ENCODE results near the gene GDF3. TPM values are rescaled to one million over a fixed set of nuclear protein-coding genes. Genes with fewer than 3 reads are reported as not detected.

GDF3 gene
- total and polyA plus RNA-seq, 2 of the 13 experiments (the other 11 are each of a cell fraction or from before 2014, with no cell fraction given) = not detected

DNA sequence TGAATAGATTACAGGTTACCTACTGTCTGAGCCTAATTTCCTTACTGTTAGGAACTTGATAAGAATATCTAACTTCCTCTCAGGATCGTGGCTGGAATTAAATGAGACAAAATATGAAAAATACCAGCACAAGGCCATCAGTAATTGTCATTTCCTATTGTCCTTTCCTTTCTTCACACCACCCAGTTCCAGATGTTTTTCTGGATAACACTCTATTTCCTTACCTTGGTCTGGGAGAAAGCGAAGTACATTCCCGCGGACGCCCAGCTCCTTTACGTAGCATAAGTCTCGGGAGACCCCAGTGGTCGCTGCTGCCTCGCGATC, 376 bp downstream of the GDF3 start:
- in situ Hi-C loops (cut with HindIII; ENCODE audit: extremely low pct_ligation_motif_present, low pct_unique_long_range_greater_than_20kb) = no loop called here
- intact Hi-C loops (cut with micrococcal nuclease; ENCODE audit: unreplicated experiment) = no loop called here
- Histone ChIP-seq H4K20me1 (ENCODE audit: insufficient read depth, low read length) (no peaks in the 10 kb centered on the region), H3K79me2 (ENCODE audit: insufficient read depth, low read length) (no peaks in the 10 kb centered on the region), H3K36me3 (replicated peaks in 1 of 2; ENCODE audit: control insufficient read depth in 1 of 2, insufficient read depth in 2 of 2, low read length in 2 of 2) (no peaks in the 10 kb centered on the region), H3K9me3 (ENCODE audit: low read length) (no peaks in the 10 kb centered on the region), H2AFZ (ENCODE audit: low read length) (no peak overlapping the region), H3K4me3 (replicated peaks in 1 of 3; ENCODE audit: insufficient read depth in 1 of 3, low read depth in 2 of 3, low read length in 3 of 3) (no peak overlapping the region), H3K9ac (ENCODE audit: insufficient read depth, low read depth, low read length) (no peak overlapping the region), H3K4me1 (ENCODE audit: insufficient read depth, low read length) (no peaks in the 10 kb centered on the region), H3K27me3 (ENCODE audit: control insufficient read depth in 1 of 2, insufficient read depth in 2 of 2, low read length in 2 of 2) (0 out of 5 replicates have a peak, but pooled peaks cover 0 to under 1% of the 10 kb centered on the region in 2 experiments), H3K27ac (ENCODE audit: extremely low read length, insufficient read depth, low read length) (no peak overlapping the region), H3K4me2 (ENCODE audit: low read depth, low read length) (no peak overlapping the region)
- TF ChIP-seq, protein P1, sequence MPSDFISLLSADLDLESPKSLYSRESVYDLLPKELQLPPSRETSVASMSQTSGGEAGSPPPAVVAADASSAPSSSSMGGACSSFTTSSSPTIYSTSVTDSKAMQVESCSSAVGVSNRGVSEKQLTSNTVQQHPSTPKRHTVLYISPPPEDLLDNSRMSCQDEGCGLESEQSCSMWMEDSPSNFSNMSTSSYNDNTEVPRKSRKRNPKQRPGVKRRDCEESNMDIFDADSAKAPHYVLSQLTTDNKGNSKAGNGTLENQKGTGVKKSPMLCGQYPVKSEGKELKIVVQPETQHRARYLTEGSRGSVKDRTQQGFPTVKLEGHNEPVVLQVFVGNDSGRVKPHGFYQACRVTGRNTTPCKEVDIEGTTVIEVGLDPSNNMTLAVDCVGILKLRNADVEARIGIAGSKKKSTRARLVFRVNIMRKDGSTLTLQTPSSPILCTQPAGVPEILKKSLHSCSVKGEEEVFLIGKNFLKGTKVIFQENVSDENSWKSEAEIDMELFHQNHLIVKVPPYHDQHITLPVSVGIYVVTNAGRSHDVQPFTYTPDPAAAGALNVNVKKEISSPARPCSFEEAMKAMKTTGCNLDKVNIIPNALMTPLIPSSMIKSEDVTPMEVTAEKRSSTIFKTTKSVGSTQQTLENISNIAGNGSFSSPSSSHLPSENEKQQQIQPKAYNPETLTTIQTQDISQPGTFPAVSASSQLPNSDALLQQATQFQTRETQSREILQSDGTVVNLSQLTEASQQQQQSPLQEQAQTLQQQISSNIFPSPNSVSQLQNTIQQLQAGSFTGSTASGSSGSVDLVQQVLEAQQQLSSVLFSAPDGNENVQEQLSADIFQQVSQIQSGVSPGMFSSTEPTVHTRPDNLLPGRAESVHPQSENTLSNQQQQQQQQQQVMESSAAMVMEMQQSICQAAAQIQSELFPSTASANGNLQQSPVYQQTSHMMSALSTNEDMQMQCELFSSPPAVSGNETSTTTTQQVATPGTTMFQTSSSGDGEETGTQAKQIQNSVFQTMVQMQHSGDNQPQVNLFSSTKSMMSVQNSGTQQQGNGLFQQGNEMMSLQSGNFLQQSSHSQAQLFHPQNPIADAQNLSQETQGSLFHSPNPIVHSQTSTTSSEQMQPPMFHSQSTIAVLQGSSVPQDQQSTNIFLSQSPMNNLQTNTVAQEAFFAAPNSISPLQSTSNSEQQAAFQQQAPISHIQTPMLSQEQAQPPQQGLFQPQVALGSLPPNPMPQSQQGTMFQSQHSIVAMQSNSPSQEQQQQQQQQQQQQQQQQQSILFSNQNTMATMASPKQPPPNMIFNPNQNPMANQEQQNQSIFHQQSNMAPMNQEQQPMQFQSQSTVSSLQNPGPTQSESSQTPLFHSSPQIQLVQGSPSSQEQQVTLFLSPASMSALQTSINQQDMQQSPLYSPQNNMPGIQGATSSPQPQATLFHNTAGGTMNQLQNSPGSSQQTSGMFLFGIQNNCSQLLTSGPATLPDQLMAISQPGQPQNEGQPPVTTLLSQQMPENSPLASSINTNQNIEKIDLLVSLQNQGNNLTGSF (CRISPR knock-in tag; IDR thresholded peaks at IDR 0.05) = no peak
- TF ChIP-seq ZC3H4 (CRISPR knock-in tag; IDR thresholded peaks at IDR 0.05; ENCODE audit: borderline replicate concordance) (no peak), HMGA1 (CRISPR knock-in tag; conservative IDR thresholded peaks at IDR 0.05) (no peak), MYC (CRISPR knock-in tag; IDR thresholded peaks at IDR 0.05; ENCODE audit: borderline replicate concordance) (no peak), NFYC (CRISPR knock-in tag; IDR thresholded peaks at IDR 0.05) (no peak), ZNF430 (CRISPR knock-in tag; IDR thresholded peaks at IDR 0.05) (no peak), ZNF558 (CRISPR knock-in tag; IDR thresholded peaks at IDR 0.05; ENCODE audit: borderline replicate concordance) (no peak), ZSCAN9 (CRISPR knock-in tag; IDR thresholded peaks at IDR 0.05; ENCODE audit: borderline replicate concordance) (no peak), MED13 (CRISPR knock-in tag; IDR thresholded peaks at IDR 0.05) (no peak), KDM2A (CRISPR knock-in tag; IDR thresholded peaks at IDR 0.05; ENCODE audit: borderline replicate concordance, low read depth) (no peak), TCF7L2 (IDR thresholded peaks at IDR 0.05; ENCODE audit: low read depth, low read length) (no peak), ZNF234 (CRISPR knock-in tag; conservative IDR thresholded peaks at IDR 0.05) (no peak)
- TF ChIP-seq, protein P2, sequence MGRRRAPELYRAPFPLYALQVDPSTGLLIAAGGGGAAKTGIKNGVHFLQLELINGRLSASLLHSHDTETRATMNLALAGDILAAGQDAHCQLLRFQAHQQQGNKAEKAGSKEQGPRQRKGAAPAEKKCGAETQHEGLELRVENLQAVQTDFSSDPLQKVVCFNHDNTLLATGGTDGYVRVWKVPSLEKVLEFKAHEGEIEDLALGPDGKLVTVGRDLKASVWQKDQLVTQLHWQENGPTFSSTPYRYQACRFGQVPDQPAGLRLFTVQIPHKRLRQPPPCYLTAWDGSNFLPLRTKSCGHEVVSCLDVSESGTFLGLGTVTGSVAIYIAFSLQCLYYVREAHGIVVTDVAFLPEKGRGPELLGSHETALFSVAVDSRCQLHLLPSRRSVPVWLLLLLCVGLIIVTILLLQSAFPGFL (CRISPR knock-in tag; IDR thresholded peaks at IDR 0.05) = no peak
- TF ChIP-seq, protein P3, sequence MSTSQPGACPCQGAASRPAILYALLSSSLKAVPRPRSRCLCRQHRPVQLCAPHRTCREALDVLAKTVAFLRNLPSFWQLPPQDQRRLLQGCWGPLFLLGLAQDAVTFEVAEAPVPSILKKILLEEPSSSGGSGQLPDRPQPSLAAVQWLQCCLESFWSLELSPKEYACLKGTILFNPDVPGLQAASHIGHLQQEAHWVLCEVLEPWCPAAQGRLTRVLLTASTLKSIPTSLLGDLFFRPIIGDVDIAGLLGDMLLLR (CRISPR knock-in tag; IDR thresholded peaks at IDR 0.05) = no peak
- TF ChIP-seq, protein P4, sequence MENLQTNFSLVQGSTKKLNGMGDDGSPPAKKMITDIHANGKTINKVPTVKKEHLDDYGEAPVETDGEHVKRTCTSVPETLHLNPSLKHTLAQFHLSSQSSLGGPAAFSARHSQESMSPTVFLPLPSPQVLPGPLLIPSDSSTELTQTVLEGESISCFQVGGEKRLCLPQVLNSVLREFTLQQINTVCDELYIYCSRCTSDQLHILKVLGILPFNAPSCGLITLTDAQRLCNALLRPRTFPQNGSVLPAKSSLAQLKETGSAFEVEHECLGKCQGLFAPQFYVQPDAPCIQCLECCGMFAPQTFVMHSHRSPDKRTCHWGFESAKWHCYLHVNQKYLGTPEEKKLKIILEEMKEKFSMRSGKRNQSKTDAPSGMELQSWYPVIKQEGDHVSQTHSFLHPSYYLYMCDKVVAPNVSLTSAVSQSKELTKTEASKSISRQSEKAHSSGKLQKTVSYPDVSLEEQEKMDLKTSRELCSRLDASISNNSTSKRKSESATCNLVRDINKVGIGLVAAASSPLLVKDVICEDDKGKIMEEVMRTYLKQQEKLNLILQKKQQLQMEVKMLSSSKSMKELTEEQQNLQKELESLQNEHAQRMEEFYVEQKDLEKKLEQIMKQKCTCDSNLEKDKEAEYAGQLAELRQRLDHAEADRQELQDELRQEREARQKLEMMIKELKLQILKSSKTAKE (CRISPR knock-in tag; IDR thresholded peaks at IDR 0.05; ENCODE audit: borderline replicate concordance) = no peak
- TF ChIP-seq, protein P5, sequence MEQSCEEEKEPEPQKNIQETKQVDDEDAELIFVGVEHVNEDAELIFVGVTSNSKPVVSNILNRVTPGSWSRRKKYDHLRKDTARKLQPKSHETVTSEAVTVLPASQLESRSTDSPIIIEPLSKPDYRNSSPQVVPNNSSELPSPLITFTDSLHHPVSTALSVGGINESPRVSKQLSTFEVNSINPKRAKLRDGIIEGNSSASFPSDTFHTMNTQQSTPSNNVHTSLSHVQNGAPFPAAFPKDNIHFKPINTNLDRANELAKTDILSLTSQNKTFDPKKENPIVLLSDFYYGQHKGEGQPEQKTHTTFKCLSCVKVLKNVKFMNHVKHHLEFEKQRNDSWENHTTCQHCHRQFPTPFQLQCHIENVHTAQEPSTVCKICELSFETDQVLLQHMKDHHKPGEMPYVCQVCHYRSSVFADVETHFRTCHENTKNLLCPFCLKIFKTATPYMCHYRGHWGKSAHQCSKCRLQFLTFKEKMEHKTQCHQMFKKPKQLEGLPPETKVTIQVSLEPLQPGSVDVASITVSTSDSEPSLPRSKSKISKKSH (CRISPR knock-in tag; IDR thresholded peaks at IDR 0.05; ENCODE audit: borderline replicate concordance) = no peak
- CTCF ChIA-PET (ENCODE audit: low intra/inter-chr PET ratio, low total read pairs) = no interaction called here
- BruUV-seq (replicated peaks) = no TSS peak
- DNase-seq (ENCODE audit: low spot score) (no peak), ATAC-seq (no peak), FAIRE-seq (no peak)
- WGBS (ENCODE audit: low lambda C conversion rate) = 77% methylated on average over 10 of the region's 10 CpGs
- POLR2A ChIA-PET = no interaction called here

Measured in HepG2 (cell line).